ENCODE measurements around the gene RGS10.

RGS10 gene

GRCh38 chr10:119477444-119477843, 65.1 kb downstream of the RGS10 start:
- no peaks in the 10 kb centered on the region for H3K4me1 ChIP-seq
- intact Hi-C loops (cut with DNase I; ENCODE audit: low total_unique reads), result no loop called here
- H3K4me3 ChIP-seq, result no peak overlapping the region
- no peak overlapping the region for H3K27ac ChIP-seq
- no peaks in the 10 kb centered on the region for H3K9me3 ChIP-seq
- no peak for DNase-seq
- TF ChIP-seq, protein P1, sequence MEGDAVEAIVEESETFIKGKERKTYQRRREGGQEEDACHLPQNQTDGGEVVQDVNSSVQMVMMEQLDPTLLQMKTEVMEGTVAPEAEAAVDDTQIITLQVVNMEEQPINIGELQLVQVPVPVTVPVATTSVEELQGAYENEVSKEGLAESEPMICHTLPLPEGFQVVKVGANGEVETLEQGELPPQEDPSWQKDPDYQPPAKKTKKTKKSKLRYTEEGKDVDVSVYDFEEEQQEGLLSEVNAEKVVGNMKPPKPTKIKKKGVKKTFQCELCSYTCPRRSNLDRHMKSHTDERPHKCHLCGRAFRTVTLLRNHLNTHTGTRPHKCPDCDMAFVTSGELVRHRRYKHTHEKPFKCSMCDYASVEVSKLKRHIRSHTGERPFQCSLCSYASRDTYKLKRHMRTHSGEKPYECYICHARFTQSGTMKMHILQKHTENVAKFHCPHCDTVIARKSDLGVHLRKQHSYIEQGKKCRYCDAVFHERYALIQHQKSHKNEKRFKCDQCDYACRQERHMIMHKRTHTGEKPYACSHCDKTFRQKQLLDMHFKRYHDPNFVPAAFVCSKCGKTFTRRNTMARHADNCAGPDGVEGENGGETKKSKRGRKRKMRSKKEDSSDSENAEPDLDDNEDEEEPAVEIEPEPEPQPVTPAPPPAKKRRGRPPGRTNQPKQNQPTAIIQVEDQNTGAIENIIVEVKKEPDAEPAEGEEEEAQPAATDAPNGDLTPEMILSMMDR (IDR thresholded peaks at IDR 0.05), result no peak
- no peaks in the 10 kb centered on the region for H3K36me3 ChIP-seq
- H3K27me3 ChIP-seq, result peaks cover 0 to 3% of the 10 kb centered on the region in 2 donors

DNA sequence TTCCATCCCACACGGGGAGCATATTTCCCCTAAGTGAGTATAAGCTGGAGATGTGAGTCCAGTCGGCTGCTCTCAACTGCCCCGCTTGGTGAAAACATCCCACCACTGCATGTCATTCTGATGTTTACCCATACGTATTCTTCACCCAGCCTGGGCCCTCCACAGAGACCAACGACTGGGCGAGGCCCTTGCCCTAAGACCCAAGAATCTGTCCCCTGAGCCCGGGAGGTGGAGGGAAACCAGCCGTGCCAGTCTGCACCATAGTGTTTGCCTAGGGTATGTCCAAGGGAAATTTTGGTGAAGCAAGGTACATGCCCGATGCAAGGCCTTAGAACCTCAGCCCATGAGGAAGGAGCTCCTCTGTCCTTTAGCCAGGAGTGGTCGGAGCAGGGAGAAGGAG, 67.9 kb downstream of the RGS10 start:
- TF ChIP-seq, protein P1 (IDR thresholded peaks at IDR 0.05), result no peak
- peaks cover 0 to 12% (median 7%) of the 10 kb centered on the region in 4 donors for H3K4me1 ChIP-seq
- no peaks in the 10 kb centered on the region for H3K9me3 ChIP-seq
- intact Hi-C loops (cut with DNase I; ENCODE audit: low total_unique reads), result no loop called here
- no peak overlapping the region for H3K27ac ChIP-seq
- H3K27me3 ChIP-seq, result peaks cover 0 to 3% of the 10 kb centered on the region in 2 donors
- H3K4me3 ChIP-seq, result no peak overlapping the region
- no peak for DNase-seq
- no peaks in the 10 kb centered on the region for H3K36me3 ChIP-seq

DNA sequence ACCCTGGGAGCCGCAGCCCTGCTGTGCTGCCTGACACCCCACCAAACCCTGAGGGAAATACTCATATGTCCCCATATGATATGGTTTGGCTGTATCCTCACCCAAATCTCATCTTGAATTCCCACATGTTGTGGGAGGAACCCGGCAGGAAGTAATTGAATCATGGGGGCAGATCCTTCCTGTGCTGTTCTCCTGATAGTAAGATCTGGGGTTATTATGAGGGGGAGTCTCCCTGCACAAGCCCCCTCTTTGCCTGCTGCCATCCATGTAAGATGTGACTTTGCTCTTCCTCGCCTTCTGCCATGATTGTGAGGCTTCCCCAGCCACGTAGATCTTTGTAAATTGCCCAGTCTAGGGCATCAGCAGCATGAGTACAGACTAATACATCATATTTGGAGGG, 68.7 kb downstream of the RGS10 start:
- Histone ChIP-seq H3K9me3 (no peaks in the 10 kb centered on the region), H3K36me3 (no peaks in the 10 kb centered on the region), H3K27me3 (peaks cover 0 to 3% of the 10 kb centered on the region in 2 donors), H3K4me3 (no peak overlapping the region), H3K27ac (no peak overlapping the region), H3K4me1 (peaks cover 0 to 16% (median 10%) of the 10 kb centered on the region in 4 donors)
- intact Hi-C loops (cut with DNase I; ENCODE audit: low total_unique reads), result no loop called here
- no peak for DNase-seq
- TF ChIP-seq, protein P1 (IDR thresholded peaks at IDR 0.05), result no peak

DNA sequence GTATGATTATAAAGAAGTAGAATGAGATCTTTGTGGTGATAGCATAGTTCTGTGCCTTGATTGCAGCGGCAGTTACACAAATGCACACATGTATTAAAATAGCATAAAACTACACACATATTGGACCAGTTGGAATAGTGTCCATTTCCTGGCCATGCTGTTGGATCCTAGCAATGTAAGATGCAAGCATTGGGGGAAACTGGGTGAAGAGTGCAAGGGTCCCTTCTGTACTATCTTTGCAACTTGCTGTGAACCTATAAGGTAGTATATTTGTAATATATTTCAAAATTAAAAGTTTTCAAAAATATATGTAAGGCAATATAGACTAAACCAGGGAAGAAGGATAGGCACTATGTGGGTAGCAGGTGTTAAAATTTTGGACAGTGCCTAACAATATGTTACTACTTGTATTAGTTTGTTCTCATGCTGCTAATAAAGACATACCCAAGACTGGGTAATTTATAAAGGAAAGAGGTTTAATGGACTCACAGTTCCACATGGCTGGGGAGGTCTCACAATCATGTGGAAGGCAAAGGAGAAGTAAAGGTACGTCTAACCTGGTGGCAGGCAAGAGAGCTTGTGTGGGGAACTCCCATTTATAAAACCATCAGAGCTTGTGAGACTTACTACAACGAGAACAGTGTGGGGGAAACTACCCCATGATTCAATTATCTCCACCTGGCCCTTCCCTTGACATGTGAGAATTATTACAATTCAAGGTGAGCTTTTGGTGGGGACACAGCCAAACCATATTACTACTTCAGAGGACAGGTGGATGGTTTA, 71.4 kb downstream of the RGS10 start:
- Histone ChIP-seq H3K36me3 (no peaks in the 10 kb centered on the region), H3K27me3 (peaks cover 0 to 3% of the 10 kb centered on the region in 2 donors), H3K9me3 (no peaks in the 10 kb centered on the region), H3K27ac (no peak overlapping the region), H3K4me3 (no peak overlapping the region), H3K4me1 (peaks cover 0 to 22% (median 13%) of the 10 kb centered on the region in 4 donors)
- TF ChIP-seq, protein P1 (IDR thresholded peaks at IDR 0.05), result no peak
- DNase-seq, result no peak
- intact Hi-C loops (cut with DNase I; ENCODE audit: low total_unique reads), result no loop called here

DNA sequence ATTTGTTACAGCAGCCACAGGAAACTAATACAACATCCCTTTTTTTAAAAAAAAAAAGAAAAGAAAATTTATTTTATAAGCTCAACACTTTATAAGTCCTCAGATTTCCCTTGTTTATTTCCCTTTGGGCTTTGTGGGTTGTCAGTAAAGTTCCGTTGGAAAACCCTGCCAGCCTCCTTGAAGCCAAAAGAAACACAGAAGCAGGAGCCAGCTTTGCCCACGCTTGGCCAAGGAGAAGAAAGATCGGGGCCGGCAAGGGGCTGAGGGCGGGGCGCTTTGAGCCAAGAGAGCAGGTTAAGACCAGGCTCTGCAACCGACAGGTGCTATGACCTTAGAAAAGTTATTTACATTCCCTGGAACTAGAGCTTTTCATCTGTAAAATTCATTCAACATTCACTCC, 72.7 kb downstream of the RGS10 start:
- TF ChIP-seq, protein P1 (IDR thresholded peaks at IDR 0.05), result no peak
- Histone ChIP-seq H3K27me3 (peaks cover 0 to 3% of the 10 kb centered on the region in 2 donors), H3K36me3 (no peaks in the 10 kb centered on the region), H3K27ac (peak overlapping the region in 1 of 2 donors; percentile 31), H3K9me3 (no peaks in the 10 kb centered on the region), H3K4me3 (no peak overlapping the region), H3K4me1 (peaks cover 0 to 23% (median 13%) of the 10 kb centered on the region in 4 donors)
- intact Hi-C loops (cut with DNase I; ENCODE audit: low total_unique reads), result no loop called here
- peak in 1 of 2 donors; percentile 69 for DNase-seq

All from tibial artery (tissue), 4 donors.